Upper lobe of right lung (tissue), 1 donor: ENCODE measurements around the gene DIPK1C. TPM values are rescaled to one million over a fixed set of nuclear protein-coding genes. Genes with fewer than 3 reads are reported as not detected.

ENCODE experiments used
- ATAC-seq: fragments of 200-7000 bp; cut with Tn5 transposase; one replicate; pipeline ENCODE4 v1.9.1; 2020; ENCODE audit warnings: mild to moderate bottlenecking, moderate library complexity
- DNase-seq: peaks from one replicate; pipeline ENCODE4 v3.0.0-alpha.2; 2020
- H3K27ac ChIP-seq: fragments of 200-600 bp; one replicate; pipeline ENCODE4 v1.8.0; 2022
- H3K27me3 ChIP-seq: fragments of 200-600 bp; one replicate; pipeline ENCODE4 v1.8.0; 2022; ENCODE audit warnings: mild to moderate bottlenecking
- H3K36me3 ChIP-seq: fragments of 200-600 bp; one replicate; pipeline ENCODE4 v1.8.0; 2022
- H3K4me1 ChIP-seq: fragments of 200-600 bp; one replicate; pipeline ENCODE4 v1.8.0; 2022
- H3K4me3 ChIP-seq: fragments of 200-600 bp; one replicate; pipeline ENCODE4 v1.8.0; 2022; ENCODE audit warnings: mild to moderate bottlenecking
- H3K9me3 ChIP-seq: fragments of 200-600 bp; one replicate; pipeline ENCODE4 v1.8.0; 2022
- intact Hi-C: fragments of 100-400 bp; cut with DNase I; formaldehyde crosslinking; loops from one replicate; pipeline ENCODE4 v1.11.0; 2022
- total RNA-seq: library from RNA; stranded (reverse); fragmentation: NEBNext Ultra II Directional; extraction: Animal tissue kit (Norgen Biotek cat#: 25700); gene quantifications from one replicate; pipeline ENCODE4 v1.2.1, GENCODE V29; 2021
- TF ChIP-seq, protein P1 (sequence below): fragments of 200-600 bp; IDR thresholded peaks from one replicate; pipeline ENCODE4 v1.8.0; 2022; ENCODE audit warnings: antibody characterized with exemption
- donor health status: DM: no; HTN: yes; CAD: no; lungs with severe emphysema.

The DIPK1C gene
- total RNA-seq, 1 donor from 2014 or later = not detected

DNA sequence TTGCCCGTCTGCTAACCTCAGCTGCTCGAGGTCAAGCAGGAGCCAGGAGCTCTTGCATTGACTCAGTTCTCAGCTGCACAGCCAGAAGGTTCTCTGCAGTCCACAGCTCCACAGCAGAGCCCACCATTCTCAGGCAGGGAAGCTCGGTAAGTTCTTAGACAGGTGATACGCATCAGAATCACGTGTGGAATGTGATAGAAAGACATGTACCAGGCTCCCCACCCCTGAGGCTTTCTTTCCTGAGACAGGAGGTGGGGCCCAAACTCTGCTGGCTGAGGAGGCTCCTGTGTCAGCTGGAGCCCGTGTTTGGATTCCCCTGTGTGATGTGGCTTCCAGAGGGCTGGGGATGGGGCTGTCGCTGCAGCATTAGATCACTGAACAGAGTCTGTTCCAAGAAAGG, 28.0 kb downstream of the DIPK1C start:
- H3K4me3 ChIP-seq = no peak overlapping the region
- no peaks in the 10 kb centered on the region for H3K36me3 ChIP-seq
- intact Hi-C loops = no loop called here
- H3K4me1 ChIP-seq = no peaks in the 10 kb centered on the region
- no peaks in the 10 kb centered on the region for H3K27me3 ChIP-seq
- DNase-seq (no peak), ATAC-seq (no peak)
- TF ChIP-seq, protein P1, sequence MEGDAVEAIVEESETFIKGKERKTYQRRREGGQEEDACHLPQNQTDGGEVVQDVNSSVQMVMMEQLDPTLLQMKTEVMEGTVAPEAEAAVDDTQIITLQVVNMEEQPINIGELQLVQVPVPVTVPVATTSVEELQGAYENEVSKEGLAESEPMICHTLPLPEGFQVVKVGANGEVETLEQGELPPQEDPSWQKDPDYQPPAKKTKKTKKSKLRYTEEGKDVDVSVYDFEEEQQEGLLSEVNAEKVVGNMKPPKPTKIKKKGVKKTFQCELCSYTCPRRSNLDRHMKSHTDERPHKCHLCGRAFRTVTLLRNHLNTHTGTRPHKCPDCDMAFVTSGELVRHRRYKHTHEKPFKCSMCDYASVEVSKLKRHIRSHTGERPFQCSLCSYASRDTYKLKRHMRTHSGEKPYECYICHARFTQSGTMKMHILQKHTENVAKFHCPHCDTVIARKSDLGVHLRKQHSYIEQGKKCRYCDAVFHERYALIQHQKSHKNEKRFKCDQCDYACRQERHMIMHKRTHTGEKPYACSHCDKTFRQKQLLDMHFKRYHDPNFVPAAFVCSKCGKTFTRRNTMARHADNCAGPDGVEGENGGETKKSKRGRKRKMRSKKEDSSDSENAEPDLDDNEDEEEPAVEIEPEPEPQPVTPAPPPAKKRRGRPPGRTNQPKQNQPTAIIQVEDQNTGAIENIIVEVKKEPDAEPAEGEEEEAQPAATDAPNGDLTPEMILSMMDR = no peak
- no peak overlapping the region for H3K27ac ChIP-seq
- H3K9me3 ChIP-seq = no peaks in the 10 kb centered on the region

DNA sequence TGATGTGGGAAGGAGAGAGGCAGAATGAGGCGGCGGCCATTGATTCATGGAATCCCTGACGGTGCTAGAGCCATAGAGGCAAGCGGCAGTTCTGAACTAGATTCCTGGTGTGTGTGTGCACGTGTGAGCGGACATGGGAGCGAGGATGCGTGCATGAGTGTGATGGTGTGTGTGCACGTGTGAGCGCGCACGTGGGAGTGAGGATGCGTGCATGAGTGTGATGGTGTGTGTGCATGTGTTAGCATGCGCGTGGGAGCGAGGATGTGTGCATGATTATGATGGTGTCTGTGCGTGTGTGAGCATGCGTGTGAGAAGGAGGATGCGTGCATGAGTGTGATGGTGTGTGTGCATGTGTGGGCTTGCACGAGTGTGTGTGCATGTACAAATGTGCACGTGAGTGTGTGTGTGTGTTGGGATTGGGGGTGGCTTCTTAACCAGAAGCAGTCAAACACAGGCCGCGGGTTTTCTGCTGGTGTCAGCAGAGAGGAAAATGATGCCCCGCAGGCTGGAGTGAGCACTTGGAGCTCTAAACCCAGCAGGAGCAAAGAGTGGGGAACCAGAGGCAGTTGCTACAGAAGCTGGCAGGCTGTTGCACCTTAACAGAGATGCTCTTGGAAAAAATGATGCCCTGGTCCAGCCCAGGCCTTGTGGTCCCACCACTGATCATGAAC, 29.5 kb downstream of the DIPK1C start:
- Histone ChIP-seq H3K27me3 (no peaks in the 10 kb centered on the region), H3K36me3 (no peaks in the 10 kb centered on the region), H3K27ac (no peak overlapping the region), H3K4me3 (no peak overlapping the region), H3K4me1 (no peaks in the 10 kb centered on the region), H3K9me3 (no peaks in the 10 kb centered on the region)
- intact Hi-C loops = no loop called here
- TF ChIP-seq, protein P1 = no peak
- ATAC-seq = no peak
- DNase-seq = no peak

DNA sequence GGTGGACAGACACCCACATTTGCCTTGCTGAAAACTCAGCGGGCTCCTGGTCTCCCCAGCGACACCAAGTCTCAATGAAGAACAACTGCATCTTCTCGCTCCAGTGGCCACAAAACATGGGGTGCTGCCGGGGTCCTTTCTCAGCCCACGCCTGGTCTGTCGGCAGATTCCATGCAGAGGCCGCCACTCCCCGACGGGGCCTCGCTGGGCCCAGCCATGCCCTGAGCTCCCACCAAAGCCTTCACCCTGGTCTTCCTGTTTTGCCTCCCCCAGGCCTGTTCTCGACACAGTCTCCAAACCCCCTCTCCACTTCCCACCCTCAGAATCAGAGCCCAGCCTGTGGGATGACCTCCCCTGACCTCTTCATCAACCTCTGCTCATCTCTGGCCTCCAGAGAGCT, 31.2 kb downstream of the DIPK1C start:
- no peak for ATAC-seq
- Histone ChIP-seq H3K4me3 (no peak overlapping the region), H3K27me3 (no peaks in the 10 kb centered on the region), H3K4me1 (no peaks in the 10 kb centered on the region), H3K9me3 (no peaks in the 10 kb centered on the region), H3K27ac (no peak overlapping the region), H3K36me3 (no peaks in the 10 kb centered on the region)
- intact Hi-C loops = no loop called here
- DNase-seq = no peak
- TF ChIP-seq, protein P1 = no peak

DNA sequence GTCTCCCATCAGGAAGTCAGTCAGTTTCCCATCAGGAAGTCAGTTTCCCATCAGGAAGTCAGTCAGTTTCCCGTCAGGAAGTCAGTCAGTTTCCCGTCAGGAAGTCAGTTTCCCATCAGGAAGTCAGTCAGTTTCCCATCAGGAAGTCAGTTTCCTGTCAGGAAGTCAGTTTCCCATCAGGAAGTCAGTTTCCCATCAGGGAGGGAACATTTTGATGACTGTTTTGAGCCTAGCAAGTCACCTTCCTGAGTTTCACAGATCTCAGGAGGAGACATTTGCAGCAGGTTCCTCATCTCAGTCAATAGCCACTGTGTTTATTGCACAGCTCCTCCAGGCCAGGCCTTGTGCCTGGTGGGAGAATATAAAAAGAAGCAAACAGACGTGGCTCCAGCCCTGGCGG, 31.9 kb downstream of the DIPK1C start:
- ATAC-seq (no peak), DNase-seq (no peak)
- no peaks in the 10 kb centered on the region for H3K9me3 ChIP-seq
- intact Hi-C loops = no loop called here
- no peak overlapping the region for H3K4me3 ChIP-seq
- H3K27me3 ChIP-seq = no peaks in the 10 kb centered on the region
- TF ChIP-seq, protein P1 = no peak
- H3K36me3 ChIP-seq = no peaks in the 10 kb centered on the region
- H3K27ac ChIP-seq = no peak overlapping the region
- H3K4me1 ChIP-seq = no peaks in the 10 kb centered on the region

DNA sequence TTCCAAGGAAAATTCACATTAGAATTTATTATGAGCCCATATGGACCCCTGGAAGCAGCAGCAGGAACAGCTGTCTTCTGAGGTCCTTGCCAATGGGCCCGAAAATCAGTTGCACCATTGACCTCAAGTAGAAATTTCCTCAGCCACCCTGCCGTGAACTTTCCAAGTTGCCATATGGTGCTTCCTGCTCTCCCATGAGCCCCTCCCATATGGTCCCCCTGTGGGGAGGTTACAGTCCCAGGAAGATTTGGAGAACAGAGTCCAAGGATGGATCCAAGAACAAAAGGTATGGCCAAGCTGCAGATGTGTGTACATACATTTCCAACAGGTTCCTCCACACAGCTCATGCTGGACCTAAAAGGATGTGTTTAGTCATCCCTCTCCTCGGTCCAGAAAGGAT, 34.6 kb downstream of the DIPK1C start:
- DNase-seq (no peak), ATAC-seq (no peak)
- no peak overlapping the region for H3K27ac ChIP-seq
- intact Hi-C loops = no loop called here
- no peak overlapping the region for H3K4me3 ChIP-seq
- no peaks in the 10 kb centered on the region for H3K9me3 ChIP-seq
- H3K27me3 ChIP-seq = no peaks in the 10 kb centered on the region
- H3K36me3 ChIP-seq = no peaks in the 10 kb centered on the region
- no peaks in the 10 kb centered on the region for H3K4me1 ChIP-seq
- TF ChIP-seq, protein P1 = no peak

DNA sequence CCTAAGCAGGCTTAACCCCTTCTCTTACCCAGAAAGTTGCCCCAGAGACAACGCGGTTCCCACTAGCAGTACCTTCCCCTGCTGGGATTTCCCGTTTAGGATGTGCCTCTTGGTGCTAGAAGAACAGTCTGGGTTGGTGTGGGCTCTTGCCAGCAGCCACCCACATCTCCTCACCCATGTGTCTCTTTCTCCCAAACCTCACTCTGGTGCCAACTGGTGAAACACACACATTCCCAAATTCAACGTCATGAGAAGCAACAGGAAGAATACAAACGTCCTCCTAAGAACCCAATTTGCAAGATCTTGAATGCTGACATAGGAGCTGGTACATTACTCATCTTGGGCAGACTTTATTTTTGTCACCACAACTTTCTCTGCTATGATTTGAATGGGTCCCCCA, 36.2 kb downstream of the DIPK1C start:
- H3K9me3 ChIP-seq = no peaks in the 10 kb centered on the region
- intact Hi-C loops = no loop called here
- TF ChIP-seq, protein P1 = no peak
- H3K27me3 ChIP-seq = no peaks in the 10 kb centered on the region
- ATAC-seq = no peak
- no peak overlapping the region for H3K27ac ChIP-seq
- DNase-seq = no peak
- H3K4me3 ChIP-seq = no peak overlapping the region
- no peaks in the 10 kb centered on the region for H3K36me3 ChIP-seq
- no peaks in the 10 kb centered on the region for H3K4me1 ChIP-seq
